ENCODE measurements around the gene CDH13.

CDH13 gene

GRCh38 chr16:83070416-83071209 lies 443.8 kb downstream of the CDH13 start:
- DNase-seq = no peak

- DNase-seq = no peak
Measured at GRCh38 chr16:83075956-83076355, 449.2 kb downstream of the CDH13 start.

- DNase-seq = no peak
Measured at GRCh38 chr16:83083361-83083760, 456.6 kb downstream of the CDH13 start.

GRCh38 chr16:83085660-83086059 lies 458.9 kb downstream of the CDH13 start:
- DNase-seq = no peak

- DNase-seq = no peak
Measured at GRCh38 chr16:83095941-83096692, 469.3 kb downstream of the CDH13 start.

GRCh38 chr16:83098536-83098935 lies 471.8 kb downstream of the CDH13 start:
- no peak for DNase-seq

- DNase-seq = no peak
Measured at GRCh38 chr16:83100679-83101078, 473.9 kb downstream of the CDH13 start.

GRCh38 chr16:83102336-83102735 lies 475.6 kb downstream of the CDH13 start:
- DNase-seq = no peak

- no peak for DNase-seq
Measured at GRCh38 chr16:83105279-83106077, 478.7 kb downstream of the CDH13 start.

- DNase-seq = no peak
Measured at GRCh38 chr16:83109490-83110125, 482.8 kb downstream of the CDH13 start.

GRCh38 chr16:83110269-83110668 lies 483.5 kb downstream of the CDH13 start:
- DNase-seq = no peak

GRCh38 chr16:83113317-83113716 lies 486.5 kb downstream of the CDH13 start:
- DNase-seq = no peak

- DNase-seq = no peak
Measured at GRCh38 chr16:83113811-83114210, 487.0 kb downstream of the CDH13 start.

GRCh38 chr16:83115491-83116232 lies 488.9 kb downstream of the CDH13 start:
- DNase-seq = peak; percentile 74

- DNase-seq = peak; percentile 89
Measured at GRCh38 chr16:83116274-83116892, 489.6 kb downstream of the CDH13 start.

- peak; percentile 8 for DNase-seq
Measured at GRCh38 chr16:83117810-83118209, 491.0 kb downstream of the CDH13 start.

- peak; percentile 96 for DNase-seq
Measured at GRCh38 chr16:83118365-83118764, 491.6 kb downstream of the CDH13 start.

GRCh38 chr16:83125999-83126568 lies 499.3 kb downstream of the CDH13 start:
- no peak for DNase-seq

GRCh38 chr16:83128041-83128440 lies 501.3 kb downstream of the CDH13 start:
- DNase-seq = no peak

- no peak for DNase-seq
Measured at GRCh38 chr16:83130039-83130438, 503.3 kb downstream of the CDH13 start.

GRCh38 chr16:83134638-83135037 lies 507.9 kb downstream of the CDH13 start:
- peak; percentile 84 for DNase-seq

All from MV-4-11 (cell line).